ENCODE results near the gene USP34.

USP34 gene

GRCh38 chr2:61470965-61471904, at the start of gene USP34:
TSS of gene USP34 (minus strand) at chr2:61471087. CDS start at chr2:61470692, 395 bp downstream.
- TF ChIP-seq CTCF (IDR thresholded peaks at IDR 0.05; ENCODE audit: extremely low read depth, insufficient read depth, missing control alignments): no peak
- DNase-seq (ENCODE audit: low spot score): peak; percentile 95
- in situ Hi-C loops (cut with MboI; ENCODE audit: low pct_unique_long_range_greater_than_20kb, low sequenced_read_pairs, unreplicated experiment): no loop called here

GRCh38 chr2:61520261-61520660, 49.4 kb upstream of the USP34 start:
- TF ChIP-seq CTCF (IDR thresholded peaks at IDR 0.05; ENCODE audit: extremely low read depth, insufficient read depth, missing control alignments): no peak
- in situ Hi-C loops (cut with MboI; ENCODE audit: low pct_unique_long_range_greater_than_20kb, low sequenced_read_pairs, unreplicated experiment): no loop called here
- DNase-seq (ENCODE audit: low spot score): no peak

- in situ Hi-C loops (cut with MboI; ENCODE audit: low pct_unique_long_range_greater_than_20kb, low sequenced_read_pairs, unreplicated experiment): no loop called here
- no peak for TF ChIP-seq CTCF (IDR thresholded peaks at IDR 0.05; ENCODE audit: extremely low read depth, insufficient read depth, missing control alignments)
- no peak for DNase-seq (ENCODE audit: low spot score)
Observed at GRCh38 chr2:61512768-61513398, 42.0 kb upstream of the USP34 start.

- no peak for TF ChIP-seq CTCF (IDR thresholded peaks at IDR 0.05; ENCODE audit: extremely low read depth, insufficient read depth, missing control alignments)
- no peak for DNase-seq (ENCODE audit: low spot score)
- in situ Hi-C loops (cut with MboI; ENCODE audit: low pct_unique_long_range_greater_than_20kb, low sequenced_read_pairs, unreplicated experiment): no loop called here
Observed at GRCh38 chr2:61510674-61511671, 40.1 kb upstream of the USP34 start.

GRCh38 chr2:61504949-61505348, 34.1 kb upstream of the USP34 start:
- TF ChIP-seq CTCF (IDR thresholded peaks at IDR 0.05; ENCODE audit: extremely low read depth, insufficient read depth, missing control alignments): no peak
- in situ Hi-C loops (cut with MboI; ENCODE audit: low pct_unique_long_range_greater_than_20kb, low sequenced_read_pairs, unreplicated experiment): no loop called here
- DNase-seq (ENCODE audit: low spot score): no peak

GRCh38 chr2:61499060-61499459, 28.2 kb upstream of the USP34 start:
- in situ Hi-C loops (cut with MboI; ENCODE audit: low pct_unique_long_range_greater_than_20kb, low sequenced_read_pairs, unreplicated experiment): no loop called here
- no peak for DNase-seq (ENCODE audit: low spot score)
- TF ChIP-seq CTCF (IDR thresholded peaks at IDR 0.05; ENCODE audit: extremely low read depth, insufficient read depth, missing control alignments): no peak

All from GM13977 (cell line).